ENCODE results near the gene BMPER.

Gene BMPER

GRCh38 chr7:34043461-34044305 is 138.3 kb downstream of the BMPER start:
- Histone ChIP-seq H3K4me1 (ENCODE audit: control insufficient read depth, insufficient read depth, low read length, poor library complexity, severe bottlenecking) (peaks cover 27% of the 10 kb centered on the region), H3K9me3 (ENCODE audit: control insufficient read depth, low read length) (no peaks in the 10 kb centered on the region), H3K4me3 (ENCODE audit: extremely low read depth, insufficient read depth, low read length, poor library complexity, severe bottlenecking) (no peak overlapping the region), H3K36me3 (ENCODE audit: control insufficient read depth, insufficient read depth, low read length) (peaks cover 31% of the 10 kb centered on the region), H3K27ac (ENCODE audit: low read depth, low read length, severe bottlenecking) (no peak overlapping the region)
- 94 to 96% methylated on average over 2 to 3 of the region's 4 CpGs for WGBS, 2 experiments (ENCODE audit: insufficient coverage in 2 of 2)

DNA sequence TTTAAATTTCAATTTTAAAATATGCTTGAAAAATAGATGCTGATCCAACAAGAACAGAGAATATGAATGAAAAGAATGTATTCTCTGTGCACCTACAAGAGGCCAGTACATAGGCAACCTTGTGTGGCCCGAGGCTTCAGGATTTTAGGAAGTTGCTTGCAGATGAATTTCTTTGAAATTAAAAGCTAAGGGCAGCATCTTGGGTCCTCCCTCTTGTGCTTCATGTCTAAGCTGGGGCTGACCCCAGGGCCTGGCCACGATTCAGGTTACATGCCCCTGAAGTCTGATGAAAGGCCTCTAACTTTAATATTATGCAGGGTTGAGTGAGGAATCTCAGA is 138.9 kb downstream of the BMPER start:
- Histone ChIP-seq H3K36me3 (ENCODE audit: control insufficient read depth, insufficient read depth, low read length) (peaks cover 34% of the 10 kb centered on the region), H3K9me3 (ENCODE audit: control insufficient read depth, low read length) (no peaks in the 10 kb centered on the region), H3K27ac (ENCODE audit: low read depth, low read length, severe bottlenecking) (no peak overlapping the region), H3K4me3 (ENCODE audit: extremely low read depth, insufficient read depth, low read length, poor library complexity, severe bottlenecking) (no peak overlapping the region), H3K4me1 (ENCODE audit: control insufficient read depth, insufficient read depth, low read length, poor library complexity, severe bottlenecking) (peaks cover 23% of the 10 kb centered on the region)
- WGBS, 2 experiments (ENCODE audit: insufficient coverage in 2 of 2): 80% methylated on average over 1 of the region's 2 CpGs; no CpG with 5 or more reads in 1 of the 2 experiments

DNA sequence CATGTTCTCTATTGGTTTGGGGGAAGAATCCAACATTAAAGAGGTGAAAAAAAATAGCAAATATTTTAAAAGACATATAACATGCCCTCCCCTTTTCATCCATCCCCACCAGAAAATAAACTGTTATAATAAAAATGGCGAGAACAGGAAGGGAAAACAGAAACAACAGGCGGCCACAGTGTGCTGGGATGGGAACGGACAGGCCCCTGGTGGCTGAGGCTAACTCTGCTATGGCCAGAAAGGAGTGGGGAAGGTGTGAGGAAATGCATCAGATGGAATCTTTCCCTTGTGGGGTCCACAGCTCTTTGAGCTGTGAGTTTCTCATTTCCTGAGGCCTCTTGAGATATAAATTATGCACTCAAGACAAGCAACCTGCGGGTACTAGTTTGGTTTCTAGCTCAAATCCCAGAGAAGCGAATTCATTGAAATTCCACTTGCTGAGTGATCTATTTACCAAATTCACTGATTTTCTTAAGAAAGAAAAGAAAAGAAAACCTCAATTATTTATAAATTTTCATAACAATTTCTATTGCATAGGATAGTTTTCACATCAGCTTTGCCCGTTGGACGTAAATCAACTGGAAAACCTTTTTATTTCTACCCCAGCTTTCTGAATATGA is 139.5 kb downstream of the BMPER start:
- WGBS, 2 experiments (ENCODE audit: insufficient coverage in 2 of 2): 83 to 97% methylated on average over 3 to 4 of the region's 7 CpGs
- Histone ChIP-seq H3K36me3 (ENCODE audit: control insufficient read depth, insufficient read depth, low read length) (peaks cover 38% of the 10 kb centered on the region), H3K27ac (ENCODE audit: low read depth, low read length, severe bottlenecking) (no peak overlapping the region)

DNA sequence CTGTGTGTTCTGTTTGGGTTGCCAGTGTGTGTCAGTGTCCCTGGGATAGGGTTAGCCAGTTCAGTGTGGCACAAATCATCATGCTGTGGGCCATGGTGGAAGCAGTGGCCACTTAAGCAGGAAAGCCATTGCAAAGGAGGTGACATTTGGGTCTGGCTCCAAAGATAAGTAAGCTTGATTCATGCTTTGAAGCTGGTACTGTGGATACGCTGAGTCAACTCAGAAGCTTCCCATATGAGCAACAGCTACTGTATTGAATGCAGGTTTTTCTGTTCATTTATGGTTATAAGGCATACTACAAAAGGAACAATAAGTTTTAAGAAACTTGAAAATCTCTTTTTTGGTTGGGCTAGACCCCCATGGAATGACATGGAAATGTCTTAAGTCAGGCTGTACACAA is 143.1 kb downstream of the BMPER start:
- Histone ChIP-seq H3K4me1 (ENCODE audit: control insufficient read depth, insufficient read depth, low read length, poor library complexity, severe bottlenecking) (peaks cover 11% of the 10 kb centered on the region), H3K36me3 (ENCODE audit: control insufficient read depth, insufficient read depth, low read length) (peaks cover 69% of the 10 kb centered on the region), H3K9me3 (ENCODE audit: control insufficient read depth, low read length) (no peaks in the 10 kb centered on the region), H3K27ac (ENCODE audit: low read depth, low read length, severe bottlenecking) (no peak overlapping the region), H3K4me3 (ENCODE audit: extremely low read depth, insufficient read depth, low read length, poor library complexity, severe bottlenecking) (no peak overlapping the region)
- 100% methylated on average over 1 of the region's 1 CpG; no CpG with 5 or more reads in 1 of the 2 experiments for WGBS, 2 experiments (ENCODE audit: insufficient coverage in 2 of 2)

More for the DNA sequence above, 139.5 kb downstream of the BMPER start:
- H3K4me3 ChIP-seq (ENCODE audit: extremely low read depth, insufficient read depth, low read length, poor library complexity, severe bottlenecking): no peak overlapping the region
- peaks cover 23% of the 10 kb centered on the region for H3K4me1 ChIP-seq (ENCODE audit: control insufficient read depth, insufficient read depth, low read length, poor library complexity, severe bottlenecking)
- no peaks in the 10 kb centered on the region for H3K9me3 ChIP-seq (ENCODE audit: control insufficient read depth, low read length)

DNA sequence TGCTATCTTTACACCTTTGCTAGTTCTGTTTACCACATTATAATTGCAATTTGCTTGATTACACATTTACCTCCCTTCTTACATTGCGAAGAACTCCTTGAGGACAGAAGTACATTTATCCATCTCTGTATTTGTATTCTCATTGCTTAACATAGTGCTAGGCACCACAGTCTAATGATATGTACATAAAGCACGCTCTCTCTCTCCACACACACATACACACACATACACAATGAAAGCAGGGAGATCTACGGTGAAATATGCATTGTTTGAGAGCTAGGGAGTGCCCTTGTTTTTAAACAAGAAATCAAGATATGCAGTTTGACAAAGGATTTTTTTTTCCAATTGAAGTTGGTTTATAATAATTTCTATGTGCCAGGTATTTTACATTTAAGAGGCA is 148.7 kb downstream of the BMPER start:
- H3K4me1 ChIP-seq (ENCODE audit: control insufficient read depth, insufficient read depth, low read length, poor library complexity, severe bottlenecking): peaks cover 5% of the 10 kb centered on the region
- no peak overlapping the region for H3K27ac ChIP-seq (ENCODE audit: low read depth, low read length, severe bottlenecking)
- WGBS, 2 experiments (ENCODE audit: insufficient coverage in 2 of 2): 71 to 100% methylated on average over 1 of the region's 3 CpGs
- no peaks in the 10 kb centered on the region for H3K9me3 ChIP-seq (ENCODE audit: control insufficient read depth, low read length)
- H3K36me3 ChIP-seq (ENCODE audit: control insufficient read depth, insufficient read depth, low read length): peaks cover 89% of the 10 kb centered on the region
- no peak overlapping the region for H3K4me3 ChIP-seq (ENCODE audit: extremely low read depth, insufficient read depth, low read length, poor library complexity, severe bottlenecking)

- Histone ChIP-seq H3K4me3 (ENCODE audit: extremely low read depth, insufficient read depth, low read length, poor library complexity, severe bottlenecking) (no peak overlapping the region), H3K27ac (ENCODE audit: low read depth, low read length, severe bottlenecking) (no peak overlapping the region), H3K4me1 (ENCODE audit: control insufficient read depth, insufficient read depth, low read length, poor library complexity, severe bottlenecking) (peaks cover 5% of the 10 kb centered on the region), H3K9me3 (ENCODE audit: control insufficient read depth, low read length) (no peaks in the 10 kb centered on the region), H3K36me3 (ENCODE audit: control insufficient read depth, insufficient read depth, low read length) (peaks cover 78% of the 10 kb centered on the region)
Observed at GRCh38 chr7:34057136-34057535, 151.8 kb downstream of the BMPER start.

- peaks cover 80% of the 10 kb centered on the region for H3K36me3 ChIP-seq (ENCODE audit: control insufficient read depth, insufficient read depth, low read length)
- no peak overlapping the region for H3K27ac ChIP-seq (ENCODE audit: low read depth, low read length, severe bottlenecking)
- no peak overlapping the region for H3K4me3 ChIP-seq (ENCODE audit: extremely low read depth, insufficient read depth, low read length, poor library complexity, severe bottlenecking)
- no peaks in the 10 kb centered on the region for H3K9me3 ChIP-seq (ENCODE audit: control insufficient read depth, low read length)
- 88 to 96% methylated on average over 4 to 5 of the region's 5 CpGs for WGBS, 2 experiments (ENCODE audit: insufficient coverage in 2 of 2)
- peaks cover 5% of the 10 kb centered on the region for H3K4me1 ChIP-seq (ENCODE audit: control insufficient read depth, insufficient read depth, low read length, poor library complexity, severe bottlenecking)
Observed at GRCh38 chr7:34057956-34058355, 152.6 kb downstream of the BMPER start.

- Histone ChIP-seq H3K9me3 (ENCODE audit: control insufficient read depth, low read length) (no peaks in the 10 kb centered on the region), H3K27ac (ENCODE audit: low read depth, low read length, severe bottlenecking) (no peak overlapping the region), H3K4me1 (ENCODE audit: control insufficient read depth, insufficient read depth, low read length, poor library complexity, severe bottlenecking) (peaks cover 5% of the 10 kb centered on the region), H3K4me3 (ENCODE audit: extremely low read depth, insufficient read depth, low read length, poor library complexity, severe bottlenecking) (no peak overlapping the region), H3K36me3 (ENCODE audit: control insufficient read depth, insufficient read depth, low read length) (peaks cover 78% of the 10 kb centered on the region)
- WGBS, 2 experiments (ENCODE audit: insufficient coverage in 2 of 2): no CpG with 5 or more reads among the region's 1 CpG
Observed at GRCh38 chr7:34058801-34059135, 153.4 kb downstream of the BMPER start.

DNA sequence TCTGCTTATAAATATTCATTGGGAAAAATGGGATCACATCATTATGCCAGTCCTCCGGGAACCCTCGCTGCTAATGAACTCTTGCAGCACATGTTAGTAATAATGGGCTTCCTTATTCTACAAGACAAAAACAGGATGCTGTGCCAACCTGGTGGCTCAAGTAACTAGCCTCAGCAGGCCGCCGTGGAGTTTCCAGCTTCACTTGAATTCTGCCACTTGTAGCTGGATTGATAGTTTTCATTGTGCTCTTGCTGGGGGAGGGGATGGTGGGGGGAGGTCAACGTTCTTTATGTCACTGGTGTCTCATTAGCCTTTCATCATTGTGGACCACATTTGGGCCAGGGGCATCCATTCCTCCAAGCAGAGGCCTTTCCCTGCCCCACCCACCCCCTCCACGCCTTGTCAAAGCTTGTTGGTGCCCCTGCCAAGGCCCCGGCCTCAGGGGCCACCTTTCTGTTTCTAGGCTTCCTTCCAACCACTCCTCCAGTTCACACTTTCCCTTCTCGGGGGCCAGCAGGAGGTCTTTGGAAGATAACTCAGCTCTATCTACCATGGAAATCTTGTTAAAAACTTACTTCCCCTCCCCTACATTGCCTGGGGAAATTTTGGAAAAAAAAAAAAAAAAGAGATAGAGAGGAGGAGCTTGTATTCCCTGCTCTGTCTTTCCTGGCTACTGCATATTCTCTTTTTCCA is 153.9 kb downstream of the BMPER start:
- WGBS, 2 experiments (ENCODE audit: insufficient coverage in 2 of 2): 64 to 77% methylated on average over 4 of the region's 8 CpGs
- Histone ChIP-seq H3K9me3 (ENCODE audit: control insufficient read depth, low read length) (no peaks in the 10 kb centered on the region), H3K4me3 (ENCODE audit: extremely low read depth, insufficient read depth, low read length, poor library complexity, severe bottlenecking) (no peak overlapping the region), H3K27ac (ENCODE audit: low read depth, low read length, severe bottlenecking) (no peak overlapping the region), H3K36me3 (ENCODE audit: control insufficient read depth, insufficient read depth, low read length) (peaks cover 75% of the 10 kb centered on the region), H3K4me1 (ENCODE audit: control insufficient read depth, insufficient read depth, low read length, poor library complexity, severe bottlenecking) (peaks cover 5% of the 10 kb centered on the region)

- no peak overlapping the region for H3K4me3 ChIP-seq (ENCODE audit: extremely low read depth, insufficient read depth, low read length, poor library complexity, severe bottlenecking)
- 85 to 92% methylated on average over 3 to 4 of the region's 4 CpGs for WGBS, 2 experiments (ENCODE audit: insufficient coverage in 2 of 2)
- no peaks in the 10 kb centered on the region for H3K9me3 ChIP-seq (ENCODE audit: control insufficient read depth, low read length)
- peaks cover 5% of the 10 kb centered on the region for H3K4me1 ChIP-seq (ENCODE audit: control insufficient read depth, insufficient read depth, low read length, poor library complexity, severe bottlenecking)
- H3K27ac ChIP-seq (ENCODE audit: low read depth, low read length, severe bottlenecking): no peak overlapping the region
- H3K36me3 ChIP-seq (ENCODE audit: control insufficient read depth, insufficient read depth, low read length): peaks cover 71% of the 10 kb centered on the region
Observed at GRCh38 chr7:34060196-34060947, 155.0 kb downstream of the BMPER start.
